Left cardiac atrium (tissue), 4 donors: ENCODE measurements around the gene AJAP1. TPM values are rescaled to one million over a fixed set of nuclear protein-coding genes. Genes with fewer than 3 reads are reported as not detected.

ENCODE experiments used
- ATAC-seq, 2 donors: fragments of 200-7000 bp; cut with Tn5 transposase; one replicate each; pipeline ENCODE4 v1.9.1; 2020; ENCODE audit warnings: mild to moderate bottlenecking in 2 of 2, moderate library complexity in 2 of 2
- DNase-seq: peaks from one replicate; pipeline ENCODE4 v3.0.0-alpha.2; 2020
- intact Hi-C, 2 donors: fragments of 100-400 bp; cut with DNase I; formaldehyde crosslinking; loops; one replicate each; pipeline versions ENCODE4 v1.14.1 to v1.15.1; 2022 to 2023
- total RNA-seq, 2 donors: library from RNA; stranded (reverse); fragmentation: NEBNext Ultra II Directional; extraction: Animal tissue kit (Norgen Biotek cat#: 25700); gene quantifications; one replicate each; pipeline ENCODE4 v1.2.1, GENCODE V29; 2021
- donor health status: DM: no; HTN: yes; CAD: no.
- donor health status: DM: no; HTN: yes; CAD: no; lungs with severe emphysema.
- donor health status: DM: yes; HTN: yes; CAD: no.
- donor health status: Dilated cardiomyopathy.

The AJAP1 gene
- total RNA-seq, 2 donors from 2014 or later = 0.10 to 0.56 TPM

GRCh38 chr1:4713669-4714068 is 59.3 kb downstream of the AJAP1 start:
- intact Hi-C loops = no loop called here
- ATAC-seq (no peak), DNase-seq (no peak)

DNA sequence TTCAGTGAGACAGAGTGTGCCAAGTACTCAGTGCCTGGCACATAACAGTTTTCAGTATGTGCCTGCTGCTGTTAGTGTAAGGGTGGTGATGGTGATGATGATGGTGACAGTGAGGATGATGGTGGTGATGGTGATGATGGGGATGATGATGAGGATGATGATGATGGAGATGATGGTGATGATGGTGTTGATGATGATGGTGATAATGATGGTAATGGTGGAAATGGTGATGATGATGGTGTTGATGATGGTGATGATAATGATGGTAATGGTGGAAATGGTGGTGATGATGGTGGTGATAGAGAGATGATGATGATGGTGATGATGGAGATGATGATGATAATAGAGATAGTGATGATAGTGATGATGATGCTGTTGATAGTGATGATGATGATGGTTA is 62.0 kb downstream of the AJAP1 start:
- no peak for ATAC-seq
- DNase-seq = no peak
- intact Hi-C loops = no loop called here

GRCh38 chr1:4718071-4718470 is 63.7 kb downstream of the AJAP1 start:
- intact Hi-C loops = no loop called here
- DNase-seq (no peak), ATAC-seq (no peak)

DNA sequence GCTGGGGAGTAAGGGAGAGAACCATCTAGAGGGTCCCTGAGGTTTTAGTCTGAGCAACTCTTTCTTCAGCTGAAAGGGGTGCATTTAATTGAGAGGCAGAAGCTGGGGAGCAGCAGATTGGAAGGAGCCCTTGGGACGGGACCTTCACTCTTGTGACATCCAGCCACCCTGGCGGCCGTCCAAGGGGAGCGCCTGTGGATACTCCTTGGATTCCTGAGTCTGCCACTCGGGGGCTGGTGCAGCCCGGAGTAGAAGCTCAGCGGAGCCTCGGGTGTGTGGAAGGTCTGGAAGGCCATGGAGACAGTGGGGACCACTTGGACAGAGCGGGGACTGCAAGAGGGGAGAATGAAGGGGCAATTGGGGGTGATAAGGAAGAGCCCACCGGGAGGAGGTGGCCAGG is 68.7 kb downstream of the AJAP1 start:
- ATAC-seq = no peak
- intact Hi-C loops = no loop called here
- DNase-seq = no peak

DNA sequence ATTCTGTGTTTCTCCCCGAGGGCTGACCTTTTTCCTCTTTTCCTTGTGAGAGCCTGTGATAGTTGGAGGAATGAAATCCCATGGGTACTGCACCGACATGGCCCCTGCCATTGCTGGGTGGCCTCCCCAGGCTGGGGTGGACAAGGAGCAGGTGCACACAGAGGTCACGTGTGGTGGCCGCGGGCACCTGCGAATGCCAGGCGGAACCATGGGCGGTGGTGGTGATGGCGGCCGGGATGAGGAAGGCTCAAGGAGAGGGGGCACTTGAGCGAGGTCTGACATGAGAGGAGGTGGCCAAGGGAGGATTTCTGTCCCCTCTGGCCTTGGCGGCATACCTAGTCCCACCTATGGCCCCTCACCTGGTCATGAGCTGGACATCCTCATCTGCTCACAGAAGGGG is 69.6 kb downstream of the AJAP1 start:
- ATAC-seq (no peak), DNase-seq (no peak)
- intact Hi-C loops = no loop called here

GRCh38 chr1:4724695-4725250 is 70.4 kb downstream of the AJAP1 start:
- ATAC-seq = no peak
- intact Hi-C loops = no loop called here
- DNase-seq = no peak

- DNase-seq (no peak), ATAC-seq (no peak)
- intact Hi-C loops = no loop called here
These were observed 71.0 kb downstream of the AJAP1 start for GRCh38 chr1:4725416-4725815.

GRCh38 chr1:4726620-4727341 is 72.4 kb downstream of the AJAP1 start:
- no peak for ATAC-seq
- intact Hi-C loops = no loop called here
- DNase-seq = no peak

DNA sequence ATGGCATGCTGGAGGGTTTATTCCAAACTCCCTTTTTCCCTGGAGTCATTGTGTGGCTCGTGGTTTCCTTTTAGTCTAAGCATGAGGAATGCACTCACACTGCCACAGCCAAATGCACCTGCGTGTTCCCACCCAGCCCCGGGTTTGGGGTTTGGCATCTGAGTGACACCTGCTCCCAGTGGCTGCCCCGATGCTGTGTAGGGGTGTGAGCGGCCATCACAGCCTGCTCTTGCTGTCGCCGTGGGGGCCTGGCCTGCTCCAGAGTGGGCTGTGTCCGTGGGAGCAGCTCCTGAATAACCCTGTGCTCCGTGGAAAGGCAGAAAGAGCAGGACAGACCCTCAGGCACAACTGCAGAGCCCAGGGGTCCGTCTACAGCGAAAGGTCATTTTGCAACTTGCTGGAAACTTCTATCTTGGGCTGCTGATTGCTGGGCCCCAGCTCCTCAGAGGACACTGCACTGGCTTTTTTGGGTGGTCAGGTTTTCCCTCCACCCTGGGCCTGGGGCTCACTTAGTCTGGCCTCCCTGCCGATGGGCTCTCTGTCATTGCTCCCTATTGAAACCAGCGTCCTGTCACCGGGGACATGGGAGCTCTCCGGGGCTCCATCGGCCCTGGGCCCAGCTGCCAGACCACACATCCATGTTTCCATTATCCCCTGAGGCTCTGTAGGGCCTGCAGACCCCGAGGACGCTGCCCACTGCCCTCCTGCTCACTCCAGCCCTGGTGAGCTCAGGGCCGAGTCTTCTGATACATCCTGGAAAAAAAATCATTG is 74.1 kb downstream of the AJAP1 start:
- intact Hi-C loops = no loop called here
- no peak for DNase-seq
- no peak for ATAC-seq

DNA sequence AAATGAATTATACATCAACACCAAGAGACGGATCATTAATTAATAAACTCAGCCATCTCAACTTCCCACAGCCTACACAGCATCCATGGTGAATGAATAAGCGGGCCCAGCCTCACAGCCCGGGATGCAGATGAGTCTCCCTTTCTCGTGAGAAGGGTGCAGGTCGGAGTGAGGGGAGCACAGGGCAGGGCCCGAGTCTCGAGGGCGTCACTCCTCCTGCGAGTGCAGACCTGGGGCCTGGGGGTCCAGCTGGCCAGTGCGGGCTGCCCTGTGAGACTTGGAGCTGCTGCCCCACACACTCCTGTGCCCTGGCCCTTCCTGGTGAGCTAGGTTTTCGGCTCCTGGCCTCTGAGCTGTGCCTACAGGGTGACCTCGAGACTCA is 74.7 kb downstream of the AJAP1 start:
- no peak for ATAC-seq

GRCh38 chr1:4730078-4730477 is 75.7 kb downstream of the AJAP1 start:
- intact Hi-C loops = no loop called here
- ATAC-seq (no peak), DNase-seq (no peak)

More for the DNA sequence above, 74.7 kb downstream of the AJAP1 start:
- DNase-seq = no peak
- intact Hi-C loops = no loop called here

DNA sequence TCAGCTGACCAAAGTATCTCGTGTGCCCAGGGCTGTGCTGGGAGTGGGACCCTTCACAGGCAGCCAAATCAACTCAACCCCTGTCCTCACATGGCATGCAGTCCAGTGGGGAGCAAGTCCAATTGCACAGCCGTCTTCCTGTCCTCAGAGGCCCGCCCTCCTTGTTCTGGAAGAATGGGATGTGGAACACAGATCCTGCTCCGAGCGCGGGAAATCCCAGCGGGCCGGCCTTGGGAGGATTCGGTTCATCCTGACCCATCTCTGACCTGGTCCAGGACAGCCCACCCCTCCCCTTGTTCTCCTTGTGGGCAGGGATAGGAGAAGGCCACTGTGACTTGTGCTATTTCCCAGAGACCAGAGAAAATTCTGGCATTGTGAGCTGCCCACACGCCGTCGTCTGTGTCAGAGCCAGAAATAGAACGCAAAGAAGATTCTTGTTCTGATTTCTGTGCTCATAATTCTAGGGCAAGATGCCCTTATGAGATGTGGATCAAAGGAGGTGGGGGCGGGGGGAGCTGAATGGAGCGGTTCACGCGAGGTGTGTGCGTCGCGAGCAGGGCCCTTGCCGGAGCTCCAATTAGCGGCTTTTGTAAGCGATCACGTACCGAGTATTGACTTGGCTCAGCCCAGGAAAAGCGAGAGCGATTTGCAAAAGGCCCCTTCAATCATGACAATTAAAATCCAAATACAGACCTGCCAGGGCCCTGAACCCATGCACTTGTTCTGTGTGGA is 79.2 kb downstream of the AJAP1 start:
- DNase-seq (no peak), ATAC-seq (no peak)
- intact Hi-C loops = no loop called here

DNA sequence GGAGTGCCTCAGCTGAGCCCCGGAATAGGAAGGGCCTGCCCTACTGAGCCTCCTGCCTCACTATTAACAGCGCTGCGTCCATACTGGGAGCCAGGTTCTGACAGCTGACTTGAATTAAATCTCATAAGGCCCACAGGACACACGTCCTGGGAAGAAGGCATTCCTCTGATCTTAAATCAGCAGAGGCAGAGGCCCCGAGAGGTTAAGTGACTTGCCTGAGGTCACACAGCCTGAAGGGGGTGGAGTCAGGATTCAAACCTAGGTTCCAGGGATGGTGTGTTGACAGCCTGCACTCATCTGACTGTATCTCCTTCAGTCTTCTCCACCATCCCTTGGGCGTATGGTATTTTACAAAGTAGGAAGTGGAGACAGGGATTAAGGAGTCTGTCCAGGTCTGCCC is 79.8 kb downstream of the AJAP1 start:
- DNase-seq (no peak), ATAC-seq (no peak)
- intact Hi-C loops = no loop called here

GRCh38 chr1:4734791-4735190 is 80.4 kb downstream of the AJAP1 start:
- ATAC-seq = no peak
- intact Hi-C loops = no loop called here
- no peak for DNase-seq

GRCh38 chr1:4736254-4736653 is 81.8 kb downstream of the AJAP1 start:
- no peak for DNase-seq
- intact Hi-C loops = no loop called here
- peak in 1 of 2 donors; percentile 29 for ATAC-seq

- intact Hi-C loops = no loop called here
- no peak for DNase-seq
- ATAC-seq = no peak
These were observed 87.5 kb downstream of the AJAP1 start for GRCh38 chr1:4741876-4742423.

DNA sequence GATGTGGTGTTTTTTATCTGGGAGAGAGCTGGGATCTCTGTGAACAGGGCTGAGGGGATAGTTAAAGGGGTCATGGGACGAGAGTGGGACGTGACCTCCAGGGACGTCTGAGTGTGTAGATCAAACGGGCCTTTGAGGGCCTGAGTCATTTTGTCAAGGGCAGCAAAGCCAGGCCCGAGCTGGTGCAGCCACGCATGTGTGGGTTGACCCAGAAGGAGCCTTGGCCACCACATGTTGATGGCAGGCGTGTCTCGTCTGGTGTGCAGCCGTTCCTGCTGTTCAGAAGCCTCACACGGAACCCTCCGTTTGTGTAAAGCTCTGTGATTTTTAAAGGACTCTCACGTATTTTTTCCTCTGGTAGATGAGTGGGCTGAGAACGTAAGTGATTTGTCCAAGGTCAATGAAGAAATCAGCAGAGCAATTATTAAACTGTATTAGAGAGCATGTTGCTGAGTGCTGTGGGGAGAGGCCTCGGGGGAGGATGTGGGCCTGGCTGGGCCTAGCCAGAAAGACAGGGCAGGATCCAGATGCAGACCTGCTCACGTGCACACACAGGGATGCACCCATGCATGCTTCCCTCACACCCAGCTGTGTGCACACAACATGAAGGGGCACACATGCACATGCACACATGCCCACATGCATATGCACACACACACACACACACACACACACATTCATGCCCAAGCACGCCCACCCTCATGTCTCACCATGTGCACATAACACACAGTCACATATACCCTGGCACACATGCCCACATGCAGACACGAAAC is 89.8 kb downstream of the AJAP1 start:
- DNase-seq = no peak
- intact Hi-C loops = no loop called here
- ATAC-seq = no peak

GRCh38 chr1:4745560-4745959 is 91.2 kb downstream of the AJAP1 start:
- intact Hi-C loops = no loop called here
- no peak for DNase-seq

DNA sequence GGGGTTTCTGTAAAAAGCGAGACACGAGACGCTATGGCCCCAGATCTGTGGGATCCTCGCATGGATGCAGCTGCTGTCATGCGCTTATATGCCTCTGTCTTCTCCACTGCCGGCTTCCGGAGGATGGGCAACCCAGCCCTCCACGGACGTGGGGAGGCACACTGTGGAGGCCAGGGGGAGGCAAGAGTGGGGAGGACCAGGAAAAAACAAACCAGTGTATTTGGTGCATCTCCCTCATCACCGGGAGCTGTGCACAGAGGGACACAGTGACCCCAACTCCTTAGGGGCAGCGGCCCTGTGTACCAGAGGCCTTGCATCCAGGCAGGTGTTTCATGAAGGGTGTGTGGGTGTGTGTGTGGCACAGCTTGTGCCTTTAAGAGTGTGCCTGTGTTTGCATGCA is 95.0 kb downstream of the AJAP1 start:
- DNase-seq (no peak), ATAC-seq (no peak)
- intact Hi-C loops = no loop called here

More at GRCh38 chr1:4745560-4745959, 91.2 kb downstream of the AJAP1 start:
- ATAC-seq = no peak
